Suppressor macrophage (primary cell): ENCODE data around the gene UNC50.
A peak's percentile ranks its signal among the peaks of the same experiment; 100 is the strongest.
"Not testable (repeated sequence)": the region's sequence is repeated elsewhere in the genome, so short reads cannot be mapped to it uniquely, and the experiment has no call there.

ENCODE experiments used
- DNase-seq, 4 experiments: peaks; one replicate each; pipeline ENCODE4 v3.0.0-alpha.2; 2020 to 2022

Gene UNC50

DNA sequence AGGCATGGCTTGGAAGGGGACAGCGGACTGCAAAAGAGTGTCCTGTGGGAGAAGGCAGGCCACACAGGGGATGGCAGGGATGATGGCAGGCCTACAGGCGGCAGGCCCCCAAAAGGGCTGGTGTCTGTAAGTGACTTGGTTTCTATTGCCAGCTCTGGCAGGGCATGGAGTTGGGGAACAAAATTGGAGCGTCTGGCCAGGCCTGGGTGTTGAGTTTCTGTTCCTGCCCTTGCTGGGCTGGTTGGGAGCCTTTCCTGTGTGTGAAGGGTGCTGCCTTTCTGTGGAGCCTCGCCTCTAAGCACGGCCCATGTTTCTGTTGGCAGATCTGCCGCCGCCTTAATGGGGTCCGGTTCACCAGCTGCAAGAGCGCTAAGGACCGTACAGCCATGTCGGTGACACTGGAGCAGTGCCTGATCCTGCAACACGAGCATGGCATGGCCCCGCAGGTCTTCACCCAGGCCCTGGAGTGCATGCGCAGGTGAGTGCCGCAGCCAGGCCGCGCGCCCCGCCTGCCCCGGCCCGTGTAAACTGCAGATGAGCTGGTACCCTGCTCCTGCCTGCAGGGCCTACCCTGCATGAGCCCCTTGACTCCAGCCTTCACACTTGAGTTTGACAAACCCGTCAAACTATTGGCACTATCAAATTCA, 31.6 kb upstream of the UNC50 start:
- no peak for DNase-seq

DNA sequence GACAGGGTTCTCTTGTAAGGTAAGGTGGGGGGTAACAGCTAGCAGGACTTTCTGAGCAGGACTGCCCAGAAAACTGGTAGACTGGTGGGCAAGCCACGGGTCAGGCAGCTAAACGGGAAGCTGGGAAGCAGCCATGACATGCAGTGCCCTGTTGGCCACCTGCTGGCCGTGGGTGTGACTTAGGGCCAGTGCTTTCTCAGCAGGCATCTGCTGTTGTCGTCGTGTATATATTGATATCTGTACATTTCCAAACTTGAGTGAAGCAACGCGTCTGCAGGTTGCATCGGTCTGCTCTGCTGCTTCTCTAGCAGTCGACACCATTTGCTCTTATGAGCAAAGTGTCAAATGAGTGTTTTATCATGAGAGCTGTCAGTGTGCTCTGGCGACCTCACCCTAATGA, 31.1 kb upstream of the UNC50 start:
- DNase-seq = peak in 2 of 4 experiments; percentile 6 to 19

DNA sequence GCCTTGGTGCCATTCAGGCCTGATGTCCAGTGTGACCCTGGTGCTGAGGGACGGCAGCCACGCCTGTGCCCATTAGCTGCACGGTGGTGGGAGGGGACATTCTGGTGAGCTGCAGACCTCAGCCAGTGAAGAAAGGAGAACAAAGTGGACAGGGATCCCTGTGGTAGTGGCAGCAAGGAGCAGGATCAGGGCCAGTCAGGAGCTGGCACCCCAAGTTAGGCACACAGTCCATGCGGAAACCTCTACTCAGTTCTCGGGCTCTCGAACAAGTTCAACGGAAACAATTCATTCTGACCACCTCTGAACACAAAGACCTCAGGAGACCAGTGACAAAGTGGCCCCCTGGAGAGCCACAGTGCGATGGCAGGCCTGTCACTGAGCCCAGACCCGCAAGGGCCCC, 30.2 kb upstream of the UNC50 start:
- no peak for DNase-seq

DNA sequence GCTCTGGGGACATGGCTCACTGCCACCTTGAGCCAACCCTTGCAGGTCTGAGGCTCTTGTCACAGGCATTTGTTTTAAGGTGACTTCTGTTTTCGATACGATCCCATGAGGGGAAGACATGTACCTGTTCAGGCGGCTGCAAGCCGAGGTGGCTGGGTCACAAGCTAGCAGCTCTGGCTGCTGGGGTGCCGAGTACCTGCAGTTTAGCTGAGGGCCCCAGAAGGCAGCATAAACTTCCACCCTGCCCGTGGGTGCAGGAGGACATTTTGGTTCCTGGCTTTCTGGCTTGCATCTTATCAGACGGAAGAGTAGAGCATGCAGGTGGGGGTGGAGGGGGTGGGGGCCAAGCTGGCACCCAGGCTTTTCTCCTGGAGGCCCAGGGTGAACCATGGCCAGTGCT, 28.5 kb upstream of the UNC50 start:
- DNase-seq = no peak

DNA sequence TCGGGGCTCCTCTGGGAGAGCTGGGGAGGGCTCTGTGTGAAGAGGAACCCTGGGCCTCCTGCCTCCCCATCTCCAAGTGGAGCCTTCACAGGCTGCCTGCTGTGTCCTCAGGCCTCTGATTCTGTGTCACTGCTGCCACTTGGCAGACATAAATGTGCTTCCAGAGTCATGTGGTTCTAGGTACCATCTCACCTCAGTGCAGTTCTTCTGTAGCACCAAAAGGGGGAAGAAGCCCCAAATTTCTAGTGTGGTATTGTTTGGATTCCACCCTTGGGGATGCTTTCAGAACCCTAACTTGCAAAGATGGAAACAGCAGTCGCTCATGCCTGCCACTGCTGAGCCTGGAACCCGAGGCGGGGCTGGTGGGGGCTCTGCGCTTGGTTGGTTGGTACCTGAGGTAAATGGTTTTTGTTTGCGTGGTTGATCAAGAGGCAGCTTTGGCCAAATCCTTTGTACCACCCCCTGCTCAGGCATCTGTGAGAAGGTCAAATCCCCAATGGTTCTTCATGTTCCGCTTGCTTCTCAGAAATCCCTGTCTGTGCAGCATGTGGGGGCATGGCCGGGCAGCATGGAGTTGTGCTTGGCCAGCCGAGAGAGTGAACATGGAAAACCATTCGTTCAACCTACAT, 27.6 kb upstream of the UNC50 start:
- DNase-seq = no peak

DNA sequence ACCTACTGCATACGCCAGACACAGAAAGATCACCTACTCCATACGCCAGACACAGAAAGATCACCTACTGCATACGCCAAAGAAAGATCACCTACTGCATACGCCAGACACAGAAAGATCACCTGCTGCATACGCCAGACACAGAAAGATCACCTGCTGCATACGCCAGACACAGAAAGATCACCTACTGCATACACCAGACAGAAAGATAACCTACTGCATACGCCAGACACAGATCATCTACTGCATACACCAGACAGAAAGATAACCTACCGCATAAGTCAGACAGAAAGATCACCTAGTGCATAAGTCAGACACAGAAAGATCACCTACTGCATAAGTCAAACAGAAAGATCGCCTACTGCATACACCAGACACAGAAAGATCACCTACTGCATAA, 25.9 kb upstream of the UNC50 start:
- DNase-seq = no peak

DNA sequence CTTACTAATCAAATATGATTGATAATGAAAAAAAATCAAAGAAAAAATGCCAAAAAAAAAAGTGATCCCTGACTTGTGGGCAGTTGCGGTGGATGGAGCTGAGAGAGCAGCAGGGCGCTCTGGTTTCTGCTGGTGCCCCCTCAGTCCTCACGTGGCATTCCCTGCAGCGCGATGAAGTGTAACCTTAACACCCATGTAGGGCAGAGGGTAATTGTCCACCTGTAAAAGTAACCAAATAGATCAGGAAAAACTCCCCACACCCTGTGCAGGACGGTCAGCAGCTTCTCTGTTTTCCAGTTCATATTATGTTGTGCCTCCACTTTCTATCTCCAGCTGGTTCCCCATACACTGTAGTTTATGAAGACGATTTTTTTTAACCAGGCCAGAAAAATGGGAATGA, 25.1 kb upstream of the UNC50 start:
- no peak for DNase-seq

DNA sequence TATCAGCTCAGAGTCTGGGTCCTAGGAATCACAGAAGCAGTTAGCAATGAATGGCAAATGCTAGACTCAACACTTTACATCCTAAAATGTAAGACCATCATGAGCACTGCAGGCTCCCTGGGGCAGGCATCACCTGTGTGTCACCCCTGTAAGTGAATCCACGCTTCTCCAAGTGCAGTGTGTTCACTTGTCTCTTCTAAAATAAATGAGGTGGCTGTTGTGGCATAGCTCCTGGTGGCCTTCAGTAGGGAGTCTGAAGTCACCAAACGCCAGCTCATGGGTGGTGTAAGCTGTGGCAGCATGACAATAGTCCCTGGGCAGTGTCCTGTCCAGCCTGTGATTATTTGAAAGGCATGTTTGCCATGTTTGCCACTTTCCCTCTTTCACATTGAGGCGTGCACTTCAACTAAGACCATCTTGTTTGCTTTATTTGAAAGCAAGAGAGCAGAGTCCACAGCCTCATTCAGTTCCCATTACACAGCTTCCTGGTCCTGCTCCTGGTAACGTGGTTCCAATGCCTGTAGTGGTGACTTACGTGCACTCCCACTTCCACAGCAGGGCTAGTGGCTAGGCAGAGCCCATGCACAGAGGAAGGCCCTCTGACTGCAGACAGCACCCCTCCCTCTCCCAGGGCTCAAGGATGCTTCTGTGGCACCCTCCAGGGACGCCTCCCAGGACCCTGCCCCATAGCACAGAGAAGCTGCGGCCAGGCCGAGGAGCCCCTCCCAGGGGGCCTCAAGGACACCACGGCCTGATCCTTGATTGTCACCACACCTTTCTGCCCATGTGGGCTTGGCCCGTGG, 24.4 kb upstream of the UNC50 start:
- DNase-seq = no peak

DNA sequence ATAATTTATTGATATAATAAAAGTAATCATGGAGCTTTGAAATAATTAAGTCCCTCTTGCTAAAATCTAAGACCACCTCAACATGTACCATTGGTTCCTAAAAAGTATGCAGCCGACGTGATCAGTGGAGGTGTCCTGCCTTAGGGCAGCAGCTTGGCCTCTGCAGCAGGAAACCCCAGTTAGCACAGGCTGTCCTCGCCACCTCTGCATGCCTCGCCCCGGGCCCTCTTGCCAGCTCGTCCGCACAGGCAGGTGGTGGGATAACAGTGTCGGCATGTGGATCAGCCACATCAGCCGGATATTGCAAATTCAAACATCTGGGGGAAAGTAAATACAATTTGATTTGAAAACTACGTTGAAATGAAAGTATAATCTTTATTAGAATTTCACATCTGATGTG, 23.0 kb upstream of the UNC50 start:
- DNase-seq = no peak

DNA sequence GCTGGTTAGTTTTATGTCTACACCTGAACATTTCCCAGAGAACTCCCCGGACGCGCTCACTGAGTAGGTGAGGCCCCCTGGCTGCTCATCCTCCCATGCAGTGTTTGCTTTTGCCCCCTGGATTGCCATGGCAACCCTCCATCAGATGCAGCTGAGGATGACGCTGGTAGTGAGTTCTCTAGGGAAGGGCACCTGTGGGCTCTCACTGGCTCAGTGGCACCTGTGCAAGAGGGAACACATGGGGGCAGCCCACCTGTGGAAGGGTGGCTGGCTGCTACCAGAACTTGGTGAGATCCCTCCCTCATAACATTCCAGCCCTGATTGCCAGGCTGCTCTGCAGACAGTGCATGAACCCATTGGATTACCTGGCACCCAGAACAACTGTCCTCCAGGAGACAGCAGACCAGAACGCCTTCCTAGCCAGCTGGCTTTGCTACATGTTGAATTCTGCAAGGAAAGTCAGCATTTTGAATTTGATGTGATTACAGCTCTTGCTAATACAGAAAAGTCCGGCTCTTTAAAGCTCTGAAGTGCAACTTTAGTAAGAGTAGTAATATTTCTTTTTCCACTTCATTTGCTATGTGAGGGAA, 21.7 kb upstream of the UNC50 start:
- DNase-seq = no peak

DNA sequence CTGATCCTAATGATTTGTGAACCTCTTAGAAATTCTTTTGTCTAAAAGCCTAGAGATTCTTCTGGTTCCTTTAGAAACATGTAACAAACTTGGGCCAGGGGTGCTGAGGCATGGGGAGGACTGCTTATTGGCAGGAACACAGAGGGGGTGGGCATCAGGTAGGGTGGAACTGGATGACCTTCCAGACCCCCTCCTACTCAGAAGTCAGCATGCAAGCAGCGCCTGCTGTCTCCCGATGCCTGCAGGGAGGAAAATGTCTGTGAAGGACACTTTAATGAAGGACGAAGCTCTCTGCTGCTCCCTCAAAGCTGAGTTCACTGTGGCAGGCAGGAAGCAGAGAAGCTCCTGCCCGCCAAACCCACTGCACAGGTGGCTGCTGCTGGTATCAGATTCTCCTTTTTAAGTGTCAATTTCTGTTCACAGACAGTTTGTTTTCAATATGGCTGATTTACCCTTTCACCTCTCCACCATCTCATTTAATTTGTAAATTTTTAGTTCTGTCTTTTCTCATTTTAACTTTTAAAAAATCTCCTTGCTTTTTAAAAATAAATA, 19.4 kb upstream of the UNC50 start:
- DNase-seq = no peak

DNA sequence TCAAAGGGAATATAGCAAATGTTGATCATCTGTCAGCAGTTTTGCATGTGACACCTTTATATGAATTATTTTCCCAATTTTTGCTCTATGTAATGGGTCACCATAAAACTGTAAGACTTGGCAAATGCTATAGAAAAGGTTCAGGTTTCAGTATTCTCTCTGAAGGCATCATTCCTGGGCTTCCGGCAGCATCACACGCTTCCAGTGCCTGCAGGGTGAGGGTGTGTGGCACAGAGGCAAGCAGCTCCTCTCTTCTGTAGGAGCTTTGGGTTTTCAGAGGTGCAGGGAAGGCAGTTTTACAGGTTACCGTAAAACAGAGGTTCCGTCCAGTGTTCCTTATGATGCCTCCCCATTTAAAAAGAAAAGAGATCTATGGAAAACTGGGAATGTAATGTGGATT, 18.9 kb upstream of the UNC50 start:
- DNase-seq = no peak

DNA sequence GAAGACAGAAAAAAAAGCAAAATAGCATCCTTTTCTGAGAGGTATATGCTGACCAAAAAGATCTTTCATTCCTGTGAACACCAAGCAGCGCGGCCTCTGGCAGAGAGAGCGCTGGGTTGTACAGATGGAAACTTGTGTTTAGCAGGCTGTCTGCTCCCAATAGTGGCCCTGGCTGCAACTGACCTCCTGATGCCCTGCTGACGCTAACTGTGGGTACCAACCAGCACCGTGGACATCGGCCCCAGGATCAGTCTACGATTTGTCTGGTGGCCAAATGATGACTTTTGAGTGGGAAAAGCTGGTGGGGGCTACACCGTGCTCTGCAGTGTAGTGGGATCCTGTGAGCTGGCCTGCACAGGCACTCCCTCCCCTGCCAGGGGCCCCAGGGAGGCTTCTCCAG, 15.8 kb upstream of the UNC50 start:
- no peak for DNase-seq

DNA sequence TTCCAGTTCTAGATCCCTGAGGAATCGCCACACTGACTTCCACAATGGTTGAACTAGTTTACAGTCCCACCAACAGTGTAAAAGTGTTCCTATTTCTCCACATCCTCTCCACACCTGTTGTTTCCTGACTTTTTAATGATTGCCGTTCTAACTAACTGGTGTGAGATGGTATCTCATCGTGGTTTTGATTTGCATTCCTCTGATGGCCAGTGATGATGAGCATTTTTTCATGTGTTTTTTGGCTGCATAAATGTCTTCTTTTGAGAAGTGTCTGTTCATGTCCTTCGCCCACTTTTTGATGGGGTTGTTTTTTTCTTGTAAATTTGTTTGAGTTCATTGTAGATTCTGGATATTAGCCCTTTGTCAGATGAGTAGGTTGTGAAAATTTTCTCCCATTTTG, 13.7 kb upstream of the UNC50 start:
- DNase-seq = not testable (repeated sequence)

DNA sequence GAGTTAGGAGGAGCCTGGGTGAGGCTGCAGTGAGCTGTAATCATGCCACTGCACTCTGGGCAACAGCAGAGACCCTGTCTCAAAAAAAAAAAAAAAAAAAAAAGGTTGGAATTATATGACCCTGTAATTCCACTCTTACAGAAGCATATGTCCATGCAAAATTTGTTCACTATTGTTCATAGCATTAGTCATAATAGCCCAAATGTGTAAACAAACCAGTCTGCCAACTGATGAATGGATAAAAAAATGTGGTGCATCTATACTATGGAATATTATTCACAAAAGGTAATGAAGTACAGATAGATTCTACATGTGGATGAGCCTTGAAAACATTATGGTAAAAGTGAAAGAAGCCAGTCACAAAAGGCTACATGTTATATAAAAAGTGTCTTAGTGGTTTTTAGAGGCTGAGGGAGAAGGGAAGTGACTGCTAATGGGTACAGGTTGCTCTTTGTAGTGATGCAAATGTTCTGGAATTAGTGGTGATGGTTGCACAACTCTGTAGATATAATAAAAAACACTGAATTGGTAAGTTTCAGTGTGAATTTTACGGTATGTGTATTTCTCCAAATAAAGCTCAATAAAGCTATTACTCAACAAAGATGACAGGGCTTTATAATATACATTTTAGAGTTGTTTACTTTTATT, 9.5 kb upstream of the UNC50 start:
- DNase-seq = no peak

DNA sequence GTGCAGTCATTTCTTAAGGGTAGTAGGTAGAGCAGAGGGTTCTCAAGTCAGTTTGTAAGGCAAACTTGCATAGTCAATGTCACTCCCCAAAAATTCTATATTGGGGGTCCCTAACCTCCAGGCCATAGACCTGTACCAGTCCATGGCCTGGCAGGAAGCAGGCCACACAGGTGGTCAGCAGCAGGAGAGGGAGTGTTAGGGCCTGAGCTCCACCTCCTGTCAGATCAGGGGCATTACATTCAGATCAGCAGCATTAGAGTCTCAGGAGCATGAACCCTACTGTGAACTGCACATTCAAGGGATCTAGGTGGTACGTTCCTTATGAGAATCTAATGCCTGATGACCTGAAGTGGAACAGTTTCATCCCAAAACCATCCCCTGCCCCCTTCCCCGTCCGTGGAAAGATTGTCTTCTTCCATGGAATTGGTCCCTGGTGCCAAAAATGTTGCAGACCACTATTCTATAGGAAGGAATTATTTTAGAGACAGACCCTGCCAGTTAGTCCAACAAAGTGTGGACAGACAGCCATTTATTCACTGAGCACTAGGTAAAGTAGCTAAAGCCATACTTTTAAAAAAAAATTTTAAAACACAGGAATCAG, 6.8 kb upstream of the UNC50 start:
- peak; percentile 6 to 34 (median 31) for DNase-seq

DNA sequence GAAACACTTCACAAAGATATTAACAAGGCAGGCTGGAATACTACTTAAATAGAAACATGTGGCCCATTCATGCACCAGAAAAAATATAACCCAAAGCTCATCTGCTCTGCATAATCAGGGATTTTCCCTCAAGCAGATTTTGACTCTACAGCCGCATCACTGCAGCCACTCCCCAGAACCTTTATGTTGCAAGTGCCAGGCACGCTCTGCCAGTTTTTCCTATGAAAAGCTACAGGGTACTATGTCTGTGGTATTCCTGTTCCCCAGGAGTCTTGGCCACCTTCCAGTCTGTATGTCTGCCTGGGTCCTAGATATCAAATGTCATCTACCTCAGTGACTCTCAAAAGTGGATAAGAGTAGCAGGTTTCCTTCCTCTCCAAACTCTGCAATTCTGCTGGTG, 3.8 kb upstream of the UNC50 start:
- no peak for DNase-seq

DNA sequence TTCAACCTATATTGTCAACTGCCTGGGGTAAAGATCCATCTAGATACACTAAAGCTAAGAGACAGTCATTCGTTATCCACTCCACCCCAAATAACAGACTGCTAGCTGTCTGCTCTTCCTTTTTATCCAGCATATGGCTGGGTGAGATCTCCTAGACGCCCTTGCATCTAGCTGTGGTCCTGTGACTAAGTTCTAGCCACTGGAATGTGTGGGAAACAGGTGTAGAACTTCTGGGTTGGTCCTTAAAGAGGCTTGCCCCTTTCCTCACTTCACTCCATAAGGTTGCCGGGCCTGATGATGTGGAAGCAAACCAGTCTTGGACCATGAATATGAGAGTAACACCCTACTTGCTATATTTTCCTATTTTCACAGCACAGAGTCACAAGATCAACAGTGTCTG, 3.3 kb upstream of the UNC50 start:
- DNase-seq = no peak

DNA sequence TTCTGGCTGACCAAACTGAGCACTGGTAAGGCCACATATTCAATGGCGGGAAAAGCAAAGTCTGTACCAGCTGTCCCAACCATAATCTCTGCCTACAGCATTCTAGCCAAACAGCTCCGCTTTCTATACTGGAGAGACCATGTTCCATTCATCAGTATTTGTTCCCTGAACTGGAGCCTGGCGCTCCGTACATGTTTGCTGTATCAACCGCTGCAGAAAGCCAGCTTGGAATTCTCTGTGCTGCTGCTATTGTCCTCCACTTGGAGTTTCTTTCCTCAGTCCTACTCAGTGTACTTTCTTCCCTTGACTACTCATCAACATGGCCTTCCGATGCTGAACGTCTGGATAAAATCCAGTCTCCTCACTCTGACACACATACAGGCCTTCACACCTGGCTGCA, 2.0 kb upstream of the UNC50 start:
- DNase-seq = no peak

DNA sequence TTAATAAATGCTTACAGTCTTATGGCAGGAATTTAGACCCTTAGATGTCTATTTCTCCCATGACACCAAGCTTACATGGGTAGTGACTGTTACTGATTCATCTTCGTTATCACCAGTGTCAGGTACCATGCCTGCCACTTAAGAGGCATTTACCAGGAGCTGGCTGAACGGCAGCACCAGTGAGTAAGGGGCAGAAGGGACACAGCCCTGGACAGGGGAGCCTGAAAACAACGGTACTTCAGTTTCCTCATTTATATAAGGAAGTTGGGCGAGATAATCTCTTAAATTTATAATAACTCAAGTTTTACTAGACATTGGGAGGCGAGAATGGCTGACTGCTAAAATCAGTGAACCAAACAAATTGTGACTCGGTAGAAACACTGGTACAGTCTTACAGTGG, 1.3 kb upstream of the UNC50 start:
- DNase-seq = peak; percentile 11 to 36 (median 23)

DNA sequence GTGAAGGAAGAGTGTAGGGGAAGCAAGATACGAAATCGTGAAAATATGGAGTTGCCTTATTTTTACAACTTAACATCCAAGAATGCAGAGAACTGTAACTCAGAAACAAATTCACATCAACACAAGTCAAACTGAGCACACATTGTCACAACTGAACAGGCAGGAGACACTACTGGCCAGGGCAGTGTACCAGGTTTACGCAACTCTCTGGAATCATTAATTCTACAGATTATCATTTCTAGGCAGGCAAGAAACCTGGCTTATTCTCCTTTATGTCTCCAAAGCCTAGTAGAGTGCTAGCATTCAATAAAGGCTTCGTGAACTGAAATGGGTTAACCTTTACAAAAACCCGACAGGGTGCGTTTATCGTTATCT, 661 bp upstream of the UNC50 start:
- peak in 2 of 4 experiments; percentile 3 to 8 for DNase-seq

DNA sequence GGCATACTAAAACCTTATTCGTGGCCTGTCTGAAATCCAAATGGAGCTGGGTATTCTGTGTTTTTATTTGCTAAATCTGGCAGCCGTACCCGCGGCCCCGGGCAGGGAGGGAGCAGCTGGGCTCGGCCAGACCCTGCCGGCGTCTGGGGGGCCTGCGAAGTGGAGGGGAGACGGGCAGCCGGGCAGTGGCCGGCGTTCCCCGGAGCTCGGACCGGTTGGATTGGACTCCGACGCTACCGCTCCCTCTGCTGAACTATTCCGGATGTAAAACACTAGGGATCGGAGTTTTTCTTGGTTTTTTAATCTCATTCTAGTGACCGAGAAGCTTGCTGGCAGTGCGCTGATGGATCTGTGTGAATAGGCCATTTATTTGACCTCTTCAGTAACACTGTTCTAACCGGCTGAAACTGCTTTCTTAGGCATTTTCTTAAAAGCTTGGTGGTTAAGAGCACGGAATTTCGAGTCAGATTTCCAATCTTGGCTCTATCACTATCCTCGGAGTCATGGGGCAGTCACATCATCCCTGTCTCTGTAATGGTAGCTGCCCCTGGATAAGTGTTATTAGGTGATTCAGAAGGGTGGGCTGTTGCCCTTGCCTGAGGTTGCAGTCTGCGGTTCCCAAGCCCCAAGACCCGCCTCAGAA, 694 bp downstream of the UNC50 start:
- peak; percentile 33 to 51 (median 50) for DNase-seq
